Endothelial cell of umbilical vein (primary cell): ENCODE measurements around the gene GARS1. TPM values are rescaled to one million over a fixed set of nuclear protein-coding genes. Genes with fewer than 3 reads are reported as not detected.

Experiments used
- BruUV-seq: library from RNA; stranded (reverse); fragments of 400-500 nt; replicated peaks from 2 replicates; lab custom pipeline; 2021; lab: Mats Ljungman, UMichigan
- CTCF ChIA-PET: fragments of 300-600, 350-600 bp; sonication (Branson Sonifier 250); formaldehyde crosslinking; loops from one replicate; lab custom pipeline; 2021; ENCODE audit warnings: antibody characterized with exemption, inconsistent platforms; lab: Charles Lee
- POLR2A ChIA-PET: fragments of 300-600, 350-600 bp; sonication (Branson Sonifier 250); formaldehyde crosslinking; loops from one replicate; lab custom pipeline; 2021; ENCODE audit warnings: antibody characterized with exemption, inconsistent platforms; lab: Charles Lee
- DNase-seq: peaks from one replicate; pipeline ENCODE4 v3.0.0-alpha.2; 2011; ENCODE audit warnings: low read depth, low spot score
- FAIRE-seq: peaks from 2 replicates; lab custom pipeline; 2011; peaks lifted over from hg19 to GRCh38; lab: Jason Lieb, UNC
- H2AFZ ChIP-seq: 2 replicates; pipeline ENCODE4 v1.6.0; 2012; ENCODE audit warnings: low read depth, low read length, control low read depth, inconsistent platforms
- H3K27ac ChIP-seq: 2 replicates; pipeline ENCODE4 v1.5.1; 2011; ENCODE audit warnings: low read depth, mild to moderate bottlenecking, control low read depth, low read length, moderate library complexity; ENCODE audit not compliant: insufficient read depth
- H3K27me3 ChIP-seq, 2 experiments: 2 replicates each; pipeline versions ENCODE4 v1.6.0 to v1.6.1; 2011; ENCODE audit warnings: low read length in 2 of 2, mixed read lengths in 1 of 2; ENCODE audit not compliant: control insufficient read depth in 2 of 2, insufficient read depth in 2 of 2
- H3K36me3 ChIP-seq, 2 experiments: 2 replicates in 1 of 2; 3 replicates in 1 of 2; pipeline ENCODE4 v1.5.1; 2011; ENCODE audit warnings: low read length in 2 of 2, mild to moderate bottlenecking in 1 of 2, moderate library complexity in 1 of 2; ENCODE audit not compliant: control insufficient read depth in 2 of 2, insufficient read depth in 2 of 2; ENCODE audit errors: extremely low read depth in 1 of 2
- H3K4me1 ChIP-seq: 3 replicates; pipeline ENCODE4 v1.5.1; 2011; ENCODE audit warnings: mild to moderate bottlenecking, low read length; ENCODE audit not compliant: control insufficient read depth, insufficient read depth; ENCODE audit errors: extremely low read depth
- H3K4me2 ChIP-seq: 2 replicates; pipeline ENCODE4 v1.6.1; 2011; ENCODE audit warnings: low read length, control low read depth, mixed read lengths; ENCODE audit not compliant: insufficient read depth
- H3K4me3 ChIP-seq, 3 experiments: fragments of 200-600 bp in 1 of 3; sonication (generic), shearing (Covaris generic) in 1 of 3; replicated peaks in 1 of 3; 2 replicates each; pipeline ENCODE4 v1.5.1; 2011 to 2016; ENCODE audit warnings: control low read depth in 3 of 3, low read length in 3 of 3, mild to moderate bottlenecking in 2 of 3, inconsistent platforms in 1 of 3, low read depth in 1 of 3, moderate library complexity in 1 of 3; ENCODE audit not compliant: insufficient read depth in 1 of 3
- H3K79me2 ChIP-seq: 2 replicates; pipeline ENCODE4 v1.6.0; 2012; ENCODE audit warnings: low read length, inconsistent platforms; ENCODE audit not compliant: control insufficient read depth, insufficient read depth
- H3K9ac ChIP-seq: replicated peaks from 2 replicates; pipeline ENCODE3; 2011; ENCODE audit warnings: low read length, control low read depth; ENCODE audit not compliant: insufficient read depth; ENCODE audit errors: extremely low read depth
- H3K9me1 ChIP-seq: replicated peaks from 3 replicates; pipeline ENCODE4 v1.6.0; 2011; ENCODE audit warnings: mild to moderate bottlenecking, low read length; ENCODE audit not compliant: control insufficient read depth, insufficient read depth; ENCODE audit errors: extremely low read depth
- H3K9me3 ChIP-seq: replicated peaks from 2 replicates; pipeline ENCODE4 v1.5.1; 2012; ENCODE audit warnings: low read length, inconsistent platforms; ENCODE audit not compliant: control insufficient read depth, insufficient read depth
- H4K20me1 ChIP-seq: replicated peaks from 2 replicates; pipeline ENCODE3; 2011; ENCODE audit warnings: mild to moderate bottlenecking, low read length; ENCODE audit not compliant: control insufficient read depth, insufficient read depth; ENCODE audit errors: extremely low read depth
- EZH2 ChIP-seq: IDR thresholded peaks from 2 replicates; pipeline ENCODE4 v1.6.1; 2012; ENCODE audit warnings: borderline replicate concordance, low read depth, mild to moderate bottlenecking, moderate library complexity, low read length, inconsistent platforms; ENCODE audit not compliant: severe bottlenecking
- FOS ChIP-seq: IDR thresholded peaks from 2 replicates; pipeline ENCODE4 v1.6.1; 2011; ENCODE audit warnings: mild to moderate bottlenecking, low read length, moderate library complexity, borderline replicate concordance; ENCODE audit not compliant: insufficient read depth
- GATA2 ChIP-seq: IDR thresholded peaks from 2 replicates; pipeline ENCODE4 v1.7.0; 2011; ENCODE audit warnings: low read depth, mild to moderate bottlenecking, moderate library complexity, mixed read lengths, low read length; ENCODE audit not compliant: insufficient read length, insufficient read depth
- JUN ChIP-seq: IDR thresholded peaks from 2 replicates; pipeline ENCODE4 v1.6.1; 2011; ENCODE audit warnings: borderline replicate concordance, low read depth; ENCODE audit not compliant: insufficient read length, insufficient read depth
- MYC ChIP-seq: IDR thresholded peaks from one replicate; pipeline ENCODE4 v1.6.1; 2011; ENCODE audit warnings: mild to moderate bottlenecking, low read depth, low read length
- POLR2A ChIP-seq: IDR thresholded peaks from 2 replicates; pipeline ENCODE4 v1.6.1; 2012; ENCODE audit warnings: low read depth, mild to moderate bottlenecking, control low read depth, low read length
- POLR2AphosphoS5 ChIP-seq: IDR thresholded peaks from 2 replicates; pipeline ENCODE4 v1.6.1; 2012; ENCODE audit warnings: low read depth, mild to moderate bottlenecking, control low read depth, low read length, moderate library complexity; ENCODE audit not compliant: insufficient read depth
- dilution Hi-C: fragments of 300-500 bp; cut with MboI; formaldehyde crosslinking; loops from one replicate; pipeline ENCODE4 v1.15.0; 2019; ENCODE audit warnings: low sequenced_read_pairs; ENCODE audit not compliant: extremely low pct_ligation_motif_present
- intact Hi-C: fragments of 100-400 bp; cut with micrococcal nuclease; formaldehyde crosslinking; loops from one replicate; pipeline ENCODE4 v1.10.0; 2022
- polyA plus RNA-seq, 4 experiments: library from polyadenylated mRNA; depleted of rRNA in 3 of 4; stranded (reverse) in 3 of 4; unstranded in 1 of 4; fragments of >200 nt; gene quantifications; 2 replicates each; pipeline versions ENCODE4 v1.2.1 to v1.2.3, GENCODE V29; 2011 to 2012; ENCODE audit warnings: missing spikeins in 1 of 4
- total RNA-seq: library from RNA; stranded (reverse); gene quantifications from 2 replicates; pipeline ENCODE4 v1.2.3, GENCODE V29; 2021
- TF ChIP-seq, protein P1 (sequence below), 2 donors: IDR thresholded peaks; 1 replicate in 1 of 2; 2 replicates in 1 of 2; pipeline ENCODE4 v1.5.1; 2011; ENCODE audit warnings: low read length in 2 of 2, mild to moderate bottlenecking in 2 of 2, moderate library complexity in 2 of 2, control low read depth in 1 of 2, inconsistent platforms in 1 of 2, low read depth in 1 of 2; ENCODE audit not compliant: insufficient read depth in 1 of 2; ENCODE audit errors: extremely low read depth in 1 of 2
- TF ChIP-seq, protein P2 (sequence below): IDR thresholded peaks from 2 replicates; pipeline ENCODE4 v1.6.1; 2011; ENCODE audit not compliant: insufficient read depth, insufficient read length

Gene GARS1
- total and polyA plus RNA-seq, 2 donors (not counting 3 experiments of a cell fraction or from before 2014, with no cell fraction given) = 194 to 295 TPM

DNA sequence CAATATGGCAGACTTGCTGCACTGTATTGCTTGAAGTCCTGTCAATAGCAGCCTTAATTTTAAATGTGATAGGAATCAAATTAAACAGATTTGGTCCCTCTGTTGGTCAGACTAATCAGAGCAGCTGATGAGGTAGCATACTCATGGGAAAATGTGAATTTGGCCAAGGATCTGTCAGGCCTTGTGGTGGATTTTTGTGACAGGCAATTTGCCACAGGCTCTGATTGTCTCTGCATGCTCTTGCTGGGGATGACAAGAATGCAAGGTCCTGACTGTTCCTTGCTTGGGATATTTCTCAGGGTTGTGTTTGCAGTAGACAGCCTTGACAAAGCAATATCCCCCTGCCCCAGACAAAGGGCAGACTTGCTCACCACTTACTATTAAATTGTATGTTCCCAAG lies 41.5 kb upstream of the GARS1 start:
- TF ChIP-seq FOS (no peak), POLR2AphosphoS5 (no peak), JUN (no peak), EZH2 (no peak), POLR2A (no peak), MYC (no peak), GATA2 (no peak)
- TF ChIP-seq, protein P1, sequence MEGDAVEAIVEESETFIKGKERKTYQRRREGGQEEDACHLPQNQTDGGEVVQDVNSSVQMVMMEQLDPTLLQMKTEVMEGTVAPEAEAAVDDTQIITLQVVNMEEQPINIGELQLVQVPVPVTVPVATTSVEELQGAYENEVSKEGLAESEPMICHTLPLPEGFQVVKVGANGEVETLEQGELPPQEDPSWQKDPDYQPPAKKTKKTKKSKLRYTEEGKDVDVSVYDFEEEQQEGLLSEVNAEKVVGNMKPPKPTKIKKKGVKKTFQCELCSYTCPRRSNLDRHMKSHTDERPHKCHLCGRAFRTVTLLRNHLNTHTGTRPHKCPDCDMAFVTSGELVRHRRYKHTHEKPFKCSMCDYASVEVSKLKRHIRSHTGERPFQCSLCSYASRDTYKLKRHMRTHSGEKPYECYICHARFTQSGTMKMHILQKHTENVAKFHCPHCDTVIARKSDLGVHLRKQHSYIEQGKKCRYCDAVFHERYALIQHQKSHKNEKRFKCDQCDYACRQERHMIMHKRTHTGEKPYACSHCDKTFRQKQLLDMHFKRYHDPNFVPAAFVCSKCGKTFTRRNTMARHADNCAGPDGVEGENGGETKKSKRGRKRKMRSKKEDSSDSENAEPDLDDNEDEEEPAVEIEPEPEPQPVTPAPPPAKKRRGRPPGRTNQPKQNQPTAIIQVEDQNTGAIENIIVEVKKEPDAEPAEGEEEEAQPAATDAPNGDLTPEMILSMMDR (IDR thresholded peaks at IDR 0.05; ENCODE audit: extremely low read depth in 1 of 2, insufficient read depth in 1 of 2, low read depth in 1 of 2, low read length in 2 of 2) = no peak
- TF ChIP-seq, protein P2, sequence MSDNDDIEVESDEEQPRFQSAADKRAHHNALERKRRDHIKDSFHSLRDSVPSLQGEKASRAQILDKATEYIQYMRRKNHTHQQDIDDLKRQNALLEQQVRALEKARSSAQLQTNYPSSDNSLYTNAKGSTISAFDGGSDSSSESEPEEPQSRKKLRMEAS = no peak
- Histone ChIP-seq H4K20me1 (no peaks in the 10 kb centered on the region), H3K4me1 (peaks cover 32% of the 10 kb centered on the region), H2AFZ (no peak overlapping the region), H3K36me3 (no peaks in the 10 kb centered on the region), H3K27ac (no peak overlapping the region), H3K9me3 (no peaks in the 10 kb centered on the region), H3K27me3 (no peaks in the 10 kb centered on the region), H3K9me1 (no peaks in the 10 kb centered on the region), H3K9ac (no peak overlapping the region), H3K4me3 (no peak overlapping the region), H3K79me2 (no peaks in the 10 kb centered on the region), H3K4me2 (no peak overlapping the region)
- DNase-seq (no peak), FAIRE-seq (no peak)
- CTCF ChIA-PET = interaction anchor here (12.5 kb wide), 1 partner anchor 9 kb away, joined by 389 read pairs; no protein-coding TSS in a partner anchor
- intact Hi-C loops = no loop called here
- BruUV-seq = no TSS peak
- POLR2A ChIA-PET = no interaction called here
- dilution Hi-C loops = no loop called here
